Activated T-cell treated with anti-CD3 and anti-CD28 coated beads, Interleukin-2, amount 50 U/mL, for 48 hours (primary cell): ENCODE measurements around the gene TSPO2.

Experiments
- DNase-seq, 2 experiments: peaks; one replicate each; pipeline ENCODE4 v3.0.0-alpha.2; 2020

TSPO2 gene

GRCh38 chr6:41027799-41028560, 14.3 kb upstream of the TSPO2 start:
- peak; percentile 88 to 90 for DNase-seq

GRCh38 chr6:41028561-41029412, 13.5 kb upstream of the TSPO2 start:
- peak in 1 of 2 experiments; percentile 24 for DNase-seq

GRCh38 chr6:41032830-41033229, 9.4 kb upstream of the TSPO2 start:
- no peak for DNase-seq

GRCh38 chr6:41033776-41034175, 8.5 kb upstream of the TSPO2 start:
- DNase-seq = no peak

GRCh38 chr6:41036186-41036585, 6.1 kb upstream of the TSPO2 start:
- DNase-seq = no peak

- no peak for DNase-seq
These were observed 5.7 kb upstream of the TSPO2 start for GRCh38 chr6:41036601-41037000.

GRCh38 chr6:41037107-41037900, 5.0 kb upstream of the TSPO2 start:
- no peak for DNase-seq

- DNase-seq = no peak
These were observed 4.1 kb upstream of the TSPO2 start for GRCh38 chr6:41038205-41038604.

GRCh38 chr6:41039060-41039998, 2.9 kb upstream of the TSPO2 start, which contains the start of gene UNC5CL:
UNC5CL (minus strand) TSS chr6:41039221; CDS start chr6:41035074, 4,147 bp downstream.
- peak; percentile 65 to 69 for DNase-seq

GRCh38 chr6:41040101-41040939, 1.9 kb upstream of the TSPO2 start:
- peak in 1 of 2 experiments; percentile 26 for DNase-seq

- no peak for DNase-seq
These were observed 1.2 kb upstream of the TSPO2 start for GRCh38 chr6:41040940-41041536.

GRCh38 chr6:41043151-41043550, 884 bp downstream of the TSPO2 start:
- no peak for DNase-seq

GRCh38 chr6:41045664-41046063, 3.4 kb downstream of the TSPO2 start:
- no peak for DNase-seq

- no peak for DNase-seq
These were observed 3.8 kb downstream of the TSPO2 start for GRCh38 chr6:41046084-41046483.

- DNase-seq = no peak
These were observed 5.0 kb downstream of the TSPO2 start for GRCh38 chr6:41047306-41047705.

GRCh38 chr6:41047745-41048732, 5.8 kb downstream of the TSPO2 start:
- DNase-seq = no peak

- no peak for DNase-seq
These were observed 7.3 kb downstream of the TSPO2 start for GRCh38 chr6:41049521-41049920.

GRCh38 chr6:41049955-41050354, 7.7 kb downstream of the TSPO2 start:
- no peak for DNase-seq

GRCh38 chr6:41050536-41050935, 8.3 kb downstream of the TSPO2 start:
- DNase-seq = no peak
